Measurements from ENCODE around the gene RNASEH2C.
"Not testable (repeated sequence)": the region's sequence is repeated elsewhere in the genome, so short reads cannot be mapped to it uniquely, and the experiment has no call there.

RNASEH2C gene

GRCh38 chr11:65710421-65710820, 10.2 kb downstream of the RNASEH2C start:
- Mint-ChIP-seq H3K4me1 (peaks cover 14% of the 10 kb centered on the region), H3K36me3 (ENCODE audit: low read depth) (peaks cover 23% of the 10 kb centered on the region), H3K9me3 (no peaks in the 10 kb centered on the region), H3K27ac (no peak overlapping the region), H3K27me3 (ENCODE audit: low read depth) (no peaks in the 10 kb centered on the region), H3K4me3 (no peak overlapping the region)
- TF ChIP-seq, protein P1, sequence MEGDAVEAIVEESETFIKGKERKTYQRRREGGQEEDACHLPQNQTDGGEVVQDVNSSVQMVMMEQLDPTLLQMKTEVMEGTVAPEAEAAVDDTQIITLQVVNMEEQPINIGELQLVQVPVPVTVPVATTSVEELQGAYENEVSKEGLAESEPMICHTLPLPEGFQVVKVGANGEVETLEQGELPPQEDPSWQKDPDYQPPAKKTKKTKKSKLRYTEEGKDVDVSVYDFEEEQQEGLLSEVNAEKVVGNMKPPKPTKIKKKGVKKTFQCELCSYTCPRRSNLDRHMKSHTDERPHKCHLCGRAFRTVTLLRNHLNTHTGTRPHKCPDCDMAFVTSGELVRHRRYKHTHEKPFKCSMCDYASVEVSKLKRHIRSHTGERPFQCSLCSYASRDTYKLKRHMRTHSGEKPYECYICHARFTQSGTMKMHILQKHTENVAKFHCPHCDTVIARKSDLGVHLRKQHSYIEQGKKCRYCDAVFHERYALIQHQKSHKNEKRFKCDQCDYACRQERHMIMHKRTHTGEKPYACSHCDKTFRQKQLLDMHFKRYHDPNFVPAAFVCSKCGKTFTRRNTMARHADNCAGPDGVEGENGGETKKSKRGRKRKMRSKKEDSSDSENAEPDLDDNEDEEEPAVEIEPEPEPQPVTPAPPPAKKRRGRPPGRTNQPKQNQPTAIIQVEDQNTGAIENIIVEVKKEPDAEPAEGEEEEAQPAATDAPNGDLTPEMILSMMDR (IDR thresholded peaks at IDR 0.05; ENCODE audit: unreplicated experiment in 3 of 3), result no peak

- H3K4me3 Mint-ChIP-seq, result peak overlapping the region in 1 of 3 experiments; percentile 12
- no peak overlapping the region for H3K27ac Mint-ChIP-seq
- peaks cover 10% of the 10 kb centered on the region for H3K4me1 Mint-ChIP-seq
- H3K27me3 Mint-ChIP-seq (ENCODE audit: low read depth), result no peaks in the 10 kb centered on the region
- TF ChIP-seq, protein P1 (IDR thresholded peaks at IDR 0.05; ENCODE audit: unreplicated experiment in 3 of 3), result no peak
- H3K9me3 Mint-ChIP-seq, result no peaks in the 10 kb centered on the region
- H3K36me3 Mint-ChIP-seq (ENCODE audit: low read depth), result peaks cover 16% of the 10 kb centered on the region
Observed at GRCh38 chr11:65709661-65710060, 10.9 kb downstream of the RNASEH2C start.

DNA sequence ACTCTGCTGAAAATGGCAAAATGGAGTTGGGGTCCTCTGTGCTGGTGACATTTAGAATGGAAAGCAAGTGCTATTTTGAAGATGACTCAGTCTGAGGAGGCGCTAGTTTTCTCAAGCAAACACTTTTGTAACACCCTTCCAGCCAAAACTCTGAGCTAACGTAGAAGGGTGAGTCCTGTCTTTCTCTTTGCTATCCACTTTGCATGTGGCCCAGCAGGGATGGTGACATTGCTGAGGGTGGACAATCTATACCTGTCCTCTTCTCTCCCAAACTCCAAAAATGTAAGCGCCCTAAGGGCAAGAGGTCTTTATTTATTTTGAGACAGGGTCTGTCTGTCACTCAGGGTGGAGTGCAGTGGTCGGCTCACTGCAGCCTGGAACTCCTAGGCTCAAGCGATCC, 12.1 kb downstream of the RNASEH2C start:
- Mint-ChIP-seq H3K27me3 (ENCODE audit: low read depth) (peaks cover 7% of the 10 kb centered on the region), H3K27ac (no peak overlapping the region), H3K36me3 (ENCODE audit: low read depth) (peaks cover 7% of the 10 kb centered on the region), H3K4me1 (peaks cover 10% of the 10 kb centered on the region), H3K9me3 (no peaks in the 10 kb centered on the region), H3K4me3 (no peak overlapping the region)
- TF ChIP-seq, protein P1 (IDR thresholded peaks at IDR 0.05; ENCODE audit: unreplicated experiment in 3 of 3), result no peak

DNA sequence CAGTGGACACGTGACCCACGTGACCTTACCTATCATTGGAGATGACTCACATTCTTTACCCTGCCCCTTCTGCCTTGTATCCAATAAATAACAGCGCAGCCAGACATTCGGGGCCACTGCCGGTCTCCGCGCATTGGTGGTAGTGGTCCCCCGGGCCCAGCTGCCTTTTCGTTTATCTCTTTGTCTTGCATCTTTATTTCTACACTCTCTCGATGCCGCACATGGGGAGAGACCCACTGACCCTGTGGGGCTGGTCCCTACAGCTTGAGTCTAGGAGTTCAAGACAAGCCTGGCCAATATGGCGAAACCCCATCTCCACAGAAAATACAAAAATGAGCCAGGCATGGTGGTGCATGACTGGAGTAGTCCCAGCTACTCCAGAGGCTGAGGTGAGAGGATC, 13.6 kb downstream of the RNASEH2C start:
- not testable (repeated sequence) for H3K36me3 Mint-ChIP-seq (ENCODE audit: low read depth); H3K4me1 Mint-ChIP-seq; H3K9me3 Mint-ChIP-seq
- Mint-ChIP-seq H3K27ac (peak overlapping the region in 1 of 3 experiments; percentile 33), H3K4me3 (peak overlapping the region in 1 of 3 experiments; percentile 19), H3K27me3 (ENCODE audit: low read depth) (peaks cover 17% of the 10 kb centered on the region)

DNA sequence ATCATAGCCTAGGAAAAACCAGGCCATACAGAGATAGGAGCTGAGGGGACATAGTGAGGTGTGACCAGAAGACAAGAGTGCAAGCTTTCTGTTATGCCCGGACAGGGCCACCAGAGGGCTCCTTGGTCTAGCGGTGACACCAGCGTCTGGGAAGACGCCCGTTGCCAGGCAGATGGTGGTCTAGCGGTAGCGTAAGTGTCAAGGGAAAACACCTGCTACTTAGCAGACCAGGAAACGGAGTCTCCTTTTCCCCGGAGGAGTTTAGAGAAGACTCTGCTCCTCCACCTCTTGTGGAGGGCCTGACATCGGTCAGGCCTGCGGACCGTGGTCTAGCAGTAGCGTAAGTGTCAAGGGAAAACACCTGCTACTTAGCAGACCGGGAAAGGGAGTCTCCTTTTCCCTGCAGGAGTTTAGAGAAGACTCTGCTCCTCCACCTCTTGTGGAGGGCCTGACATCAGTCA, 14.3 kb downstream of the RNASEH2C start:
- Mint-ChIP-seq H3K27me3 (ENCODE audit: low read depth) (peaks cover 17% of the 10 kb centered on the region), H3K27ac (peak overlapping the region in 1 of 3 experiments; percentile 33), H3K4me3 (peak overlapping the region in 1 of 3 experiments; percentile 48)
- TF ChIP-seq, protein P1 (IDR thresholded peaks at IDR 0.05; ENCODE audit: unreplicated experiment in 3 of 3), result peak; percentile 64 to 79 (median 73)
- H3K36me3 Mint-ChIP-seq (ENCODE audit: low read depth); H3K9me3 Mint-ChIP-seq; H3K4me1 Mint-ChIP-seq: not testable (repeated sequence)

GRCh38 chr11:65703846-65704245, 16.8 kb downstream of the RNASEH2C start:
- Mint-ChIP-seq H3K4me3 (no peak overlapping the region), H3K27me3 (ENCODE audit: low read depth) (peaks cover 20% of the 10 kb centered on the region), H3K9me3 (no peaks in the 10 kb centered on the region), H3K36me3 (ENCODE audit: low read depth) (no peaks in the 10 kb centered on the region), H3K27ac (no peak overlapping the region), H3K4me1 (no peaks in the 10 kb centered on the region)
- TF ChIP-seq, protein P1 (IDR thresholded peaks at IDR 0.05; ENCODE audit: unreplicated experiment in 3 of 3), result no peak
